K562 (cell line): ENCODE data around the gene CMTR2. TPM values are rescaled to one million over a fixed set of nuclear protein-coding genes. Genes with fewer than 3 reads are reported as not detected.

Experiments
- ATAC-seq: fragments of 200-7000 bp; cut with Tn5 transposase; 3 replicates; pipeline ENCODE4 v1.9.1; 2020; ENCODE audit warnings: moderate library complexity
- BruUV-seq: library from RNA; stranded (reverse); fragments of 400-500 nt; replicated peaks from 2 replicates; lab custom pipeline; 2021; lab: Mats Ljungman, UMichigan
- CTCF ChIA-PET: fragments of 300-600 bp; formaldehyde crosslinking; extraction: SDS; loops from one replicate; lab custom pipeline; 2021; ENCODE audit warnings: low intra/inter-chr PET ratio; lab: Yijun Ruan, JAX
- POLR2A ChIA-PET: fragments of 300-600, 350-650 bp; sonication (Branson Sonifier 250); formaldehyde crosslinking; extraction: SDS; loops from one replicate; lab custom pipeline; 2021; ENCODE audit warnings: antibody characterized with exemption, inconsistent platforms; lab: Yijun Ruan, JAX
- DNase-seq, 4 experiments: peaks; one replicate each; pipeline versions ENCODE4 v3.0.0 to v3.0.0-alpha.2; 2011 to 2018; ENCODE audit warnings: low spot score in 3 of 4, mixed read lengths in 3 of 4; ENCODE audit errors: extremely low read depth in 1 of 4
- FAIRE-seq: peaks from 2 replicates; lab custom pipeline; 2011; peaks lifted over from hg19 to GRCh38; lab: Jason Lieb, UNC
- H2AFZ ChIP-seq: 2 replicates; pipeline ENCODE4 v1.6.0; 2011; ENCODE audit warnings: low read depth, low read length, control low read depth, inconsistent platforms
- H3K27ac ChIP-seq: fragments of 200-600 bp; 3 replicates; pipeline ENCODE4 v1.8.0; 2011; ENCODE audit warnings: low read depth, mild to moderate bottlenecking, control low read depth, inconsistent platforms, low read length, moderate library complexity, mixed read lengths; ENCODE audit errors: extremely low read depth
- H3K27me3 ChIP-seq, 2 experiments: fragments of 300-600 bp in 1 of 2; 2 replicates in 1 of 2; 3 replicates in 1 of 2; pipeline versions ENCODE4 v1.6.0 to v1.8.0; 2011; ENCODE audit warnings: inconsistent platforms in 2 of 2, low read length in 2 of 2, mild to moderate bottlenecking in 1 of 2, mixed read lengths in 1 of 2, moderate library complexity in 1 of 2; ENCODE audit not compliant: control insufficient read depth in 2 of 2, insufficient read depth in 2 of 2
- H3K36me3 ChIP-seq: fragments of 300-600 bp; 3 replicates; pipeline ENCODE4 v1.8.0; 2011; ENCODE audit warnings: mild to moderate bottlenecking, low read length, inconsistent platforms; ENCODE audit not compliant: control insufficient read depth, insufficient read depth
- H3K4me1 ChIP-seq, 2 experiments: fragments of 200-600 bp in 1 of 2; replicated peaks in 1 of 2; 2 replicates in 1 of 2; 3 replicates in 1 of 2; pipeline versions ENCODE4 v1.5.1 to v1.8.0; 2011; ENCODE audit warnings: inconsistent platforms in 2 of 2, low read length in 2 of 2, mild to moderate bottlenecking in 1 of 2, mixed read lengths in 1 of 2, moderate library complexity in 1 of 2; ENCODE audit not compliant: control insufficient read depth in 2 of 2, insufficient read depth in 2 of 2
- H3K4me2 ChIP-seq: 2 replicates; pipeline ENCODE4 v1.6.1; 2011; ENCODE audit warnings: low read length, control low read depth, inconsistent platforms, mixed read lengths; ENCODE audit not compliant: insufficient read depth
- H3K4me3 ChIP-seq: fragments of 200-600 bp; sonication (generic), shearing (Covaris generic); 2 replicates; pipeline ENCODE4 v1.5.1; 2016; ENCODE audit warnings: control low read depth, inconsistent platforms
- H3K79me2 ChIP-seq: fragments of 200-600 bp; 3 replicates; pipeline ENCODE4 v1.8.0; 2011; ENCODE audit warnings: low read length, inconsistent platforms; ENCODE audit not compliant: control insufficient read depth, insufficient read depth
- H3K9ac ChIP-seq, 2 experiments: 2 replicates each; pipeline versions ENCODE4 v1.6.0 to v1.6.1; 2011; ENCODE audit warnings: low read depth in 2 of 2, low read length in 2 of 2, control low read depth in 1 of 2, inconsistent platforms in 1 of 2, mild to moderate bottlenecking in 1 of 2, mixed read lengths in 1 of 2; ENCODE audit not compliant: insufficient read depth in 1 of 2
- H3K9me1 ChIP-seq: one replicate; pipeline ENCODE4 v1.6.0; 2011; ENCODE audit warnings: inconsistent platforms, mild to moderate bottlenecking, low read length, moderate library complexity; ENCODE audit not compliant: control insufficient read depth, insufficient read depth
- H3K9me3 ChIP-seq: replicated peaks from 2 replicates; pipeline ENCODE4 v1.5.1; 2011; ENCODE audit warnings: low read depth, low read length, inconsistent platforms; ENCODE audit not compliant: control insufficient read depth, insufficient read depth
- H4K20me1 ChIP-seq: replicated peaks from 2 replicates; pipeline ENCODE4 v1.6.1; 2011; ENCODE audit warnings: low read length, inconsistent platforms, mixed read lengths; ENCODE audit not compliant: control insufficient read depth, insufficient read depth
- BHLHE40 ChIP-seq: IDR thresholded peaks from 2 replicates; pipeline ENCODE4 v1.6.1; 2011; ENCODE audit warnings: low read length, improper control_type of control experiment
- CREBBP ChIP-seq: IDR thresholded peaks from one replicate; pipeline ENCODE4 v1.6.1; 2012; ENCODE audit warnings: low read depth, mild to moderate bottlenecking, control low read depth, inconsistent platforms, low read length
- CTBP1 ChIP-seq: fragments of 450-650 bp; IDR thresholded peaks from 2 replicates; pipeline ENCODE4 v1.6.1; 2016; ENCODE audit warnings: borderline replicate concordance
- GABPB2 ChIP-seq: fragments of 250-450 bp; sonication (Bioruptor Pico); conservative IDR thresholded peaks from 2 replicates; pipeline ENCODE4 v1.5.1; 2021; ENCODE audit warnings: mild to moderate bottlenecking
- GTF2B ChIP-seq: IDR thresholded peaks from 2 replicates; pipeline ENCODE4 v1.6.1; 2011; ENCODE audit not compliant: insufficient read length; ENCODE audit errors: extremely low read depth
- HMG20A ChIP-seq: fragments of 450-650 bp; formaldehyde crosslinking; conservative IDR thresholded peaks from 2 replicates; pipeline ENCODE4 v1.4.0; 2020; ENCODE audit warnings: mild to moderate bottlenecking, mixed read lengths
- HNRNPUL1 ChIP-seq: fragments of 200-400 bp; formaldehyde crosslinking; IDR thresholded peaks from 2 replicates; pipeline ENCODE4 v1.6.1; 2017; ENCODE audit warnings: low read length
- KDM5B ChIP-seq: fragments of 200-600 bp; sonication (generic); IDR thresholded peaks from 2 replicates; pipeline ENCODE4 v1.6.1; 2012; ENCODE audit warnings: low read depth, mild to moderate bottlenecking, moderate library complexity, low read length, control low read depth, inconsistent platforms; ENCODE audit not compliant: insufficient replicate concordance
- NKRF ChIP-seq: fragments of 450-650 bp; IDR thresholded peaks from 2 replicates; pipeline ENCODE4 v1.6.1; 2016; ENCODE audit warnings: borderline replicate concordance
- OTX1 ChIP-seq: fragments of 450-650 bp; formaldehyde crosslinking; IDR thresholded peaks from 2 replicates; pipeline ENCODE4 v1.4.0; 2022; ENCODE audit warnings: mild to moderate bottlenecking
- PRMT5 ChIP-seq: sonication (generic); formaldehyde crosslinking; IDR thresholded peaks from 2 replicates; pipeline ENCODE4 v1.5.0; 2020; ENCODE audit warnings: missing genetic modification reagents
- PRPF4 ChIP-seq: fragments of 200-400 bp; formaldehyde crosslinking; IDR thresholded peaks from one replicate; pipeline ENCODE4 v1.6.1; 2017; ENCODE audit warnings: low read length, low read depth, mild to moderate bottlenecking; ENCODE audit not compliant: insufficient read depth, poor library complexity, severe bottlenecking
- RBFOX2 ChIP-seq: fragments of 200-400 bp; formaldehyde crosslinking; IDR thresholded peaks from 2 replicates; pipeline ENCODE4 v1.6.1; 2017; ENCODE audit warnings: low read depth, mild to moderate bottlenecking, low read length, moderate library complexity
- SAFB ChIP-seq: fragments of 200-400 bp; formaldehyde crosslinking; IDR thresholded peaks from 2 replicates; pipeline ENCODE4 v1.6.1; 2017; ENCODE audit warnings: low read depth, low read length, borderline replicate concordance
- TEAD1 ChIP-seq, 2 experiments: fragments of 450-650 bp in 1 of 2; sonication (generic) in 1 of 2; formaldehyde crosslinking; IDR thresholded peaks; 2 replicates each; pipeline versions ENCODE4 v1.4.0 to v1.8.0; 2020 to 2022; ENCODE audit warnings: mild to moderate bottlenecking in 2 of 2, missing genetic modification reagents in 1 of 2
- ZNF24 ChIP-seq: fragments of 450-650 bp; IDR thresholded peaks from 2 replicates; pipeline ENCODE4 v1.6.1; 2016
- ZNF668 ChIP-seq: fragments of 250-450 bp; sonication (Bioruptor Pico); IDR thresholded peaks from 2 replicates; pipeline ENCODE4 v1.8.0; 2022; ENCODE audit warnings: mild to moderate bottlenecking, inconsistent platforms
- ZNF766 ChIP-seq: fragments of 200-800 bp; sonication (Bioruptor generic); conservative IDR thresholded peaks from 2 replicates; pipeline ENCODE4 v1.6.1; 2016; ENCODE audit warnings: missing genetic modification characterization, missing compliant biosample characterization
- WGBS: fragments of 100-300 bp; shearing (Covaris generic); methylation state at CpG from one replicate; pipeline ENCODE4 v1.1.6; 2016; ENCODE audit warnings: low coverage, mixed read lengths; ENCODE audit not compliant: insufficient coverage; ENCODE audit errors: missing lambda C conversion rate; 5-methylcytosine and 5-hydroxymethylcytosine counted together
- in situ Hi-C: fragments of 300-500 bp; cut with MboI; formaldehyde crosslinking; loops from 4 replicates; pipeline ENCODE4 v1.15.0; 2018; ENCODE audit warnings: inconsistent platforms, mixed read lengths
- intact Hi-C: fragments of 100-400 bp; cut with micrococcal nuclease; formaldehyde crosslinking; loops from 2 replicates; pipeline ENCODE4 v1.14.2; 2022
- polyA plus RNA-seq, 8 experiments: library from polyadenylated mRNA; depleted of rRNA in 4 of 8; stranded (reverse) in 5 of 8; unstranded in 3 of 8; fragments of >200 nt; fragmentation: Nextera tagmentation in 2 of 8; fragmentation: Illumina TruSeq in 1 of 8; extraction: Ambion mirVana in 2 of 8; extraction: Trizol in 1 of 8; gene quantifications; 2 replicates each; pipeline versions ENCODE4 v1.2.1 to v1.2.3, GENCODE V29; 2011 to 2014; ENCODE audit warnings: inconsistent platforms in 1 of 8, missing spikeins in 1 of 8
- total RNA-seq, 7 experiments: library from RNA; depleted of rRNA in 6 of 7; stranded (reverse); fragments of >200 nt in 6 of 7; fragmentation: Illumina TruSeq in 2 of 7; extraction: Trizol in 2 of 7; gene quantifications; 2 replicates each; pipeline versions ENCODE4 v1.2.1 to v1.2.3, GENCODE V29; 2011 to 2021; ENCODE audit warnings: low replicate concordance in 1 of 7
- TF ChIP-seq, protein P1 (sequence below): fragments of 250-450 bp; sonication (Bioruptor Pico); IDR thresholded peaks from 2 replicates; pipeline ENCODE4 v1.4.0; 2020
- TF ChIP-seq, protein P2 (sequence below): fragments of 250-450 bp; sonication (Bioruptor Pico); IDR thresholded peaks from 2 replicates; pipeline ENCODE4 v1.8.0; 2022; ENCODE audit warnings: moderate library complexity, mild to moderate bottlenecking, inconsistent platforms

CMTR2 gene
- total and polyA plus RNA-seq, 9 of the 15 experiments (the other 6 are each of a cell fraction or from before 2014, with no cell fraction given), result 4.6 to 24.8 (median 12.7) TPM

- TF ChIP-seq NKRF (no peak), HNRNPUL1 (no peak), CTBP1 (no peak), GABPB2 (no peak), ZNF766 (CRISPR knock-in tag) (no peak), TEAD1 (CRISPR knock-in tag; IDR thresholded peaks at IDR 0.05) (no peak)
These were observed 46.6 kb downstream of the CMTR2 start (continued) for GRCh38 chr16:71242601-71243000.

- BruUV-seq, result no TSS peak
- DNase-seq, result no peak
- 0% methylated on average over 4 of the region's 4 CpGs for WGBS
- FAIRE-seq, result no peak
- H3K27me3 ChIP-seq, result peaks cover 0 to 2% of the 10 kb centered on the region in 2 experiments; a peak in 1 of 5 replicates
- H3K4me3 ChIP-seq, result no peak overlapping the region
- in situ Hi-C loops, result no loop called here
- ATAC-seq, result no peak
- H3K9me3 ChIP-seq, result no peaks in the 10 kb centered on the region
- H3K9ac ChIP-seq, result no peak overlapping the region
- ChIA-PET CTCF (no interaction called here), POLR2A (no interaction called here)
- no peaks in the 10 kb centered on the region for H3K79me2 ChIP-seq
- no peaks in the 10 kb centered on the region for H3K36me3 ChIP-seq
- intact Hi-C loops, result no loop called here
- no peaks in the 10 kb centered on the region for H3K9me1 ChIP-seq
- no peak overlapping the region for H3K4me2 ChIP-seq
- H4K20me1 ChIP-seq, result no peaks in the 10 kb centered on the region
- TF ChIP-seq RBFOX2 (no peak), PRPF4 (no peak), HMG20A (no peak), KDM5B (no peak), ZNF668 (CRISPR knock-in tag) (no peak), OTX1 (CRISPR knock-in tag) (no peak), BHLHE40 (no peak), CREBBP (no peak), SAFB (no peak), PRMT5 (no peak), GTF2B (no peak), ZNF24 (no peak)
- TF ChIP-seq, protein P1, sequence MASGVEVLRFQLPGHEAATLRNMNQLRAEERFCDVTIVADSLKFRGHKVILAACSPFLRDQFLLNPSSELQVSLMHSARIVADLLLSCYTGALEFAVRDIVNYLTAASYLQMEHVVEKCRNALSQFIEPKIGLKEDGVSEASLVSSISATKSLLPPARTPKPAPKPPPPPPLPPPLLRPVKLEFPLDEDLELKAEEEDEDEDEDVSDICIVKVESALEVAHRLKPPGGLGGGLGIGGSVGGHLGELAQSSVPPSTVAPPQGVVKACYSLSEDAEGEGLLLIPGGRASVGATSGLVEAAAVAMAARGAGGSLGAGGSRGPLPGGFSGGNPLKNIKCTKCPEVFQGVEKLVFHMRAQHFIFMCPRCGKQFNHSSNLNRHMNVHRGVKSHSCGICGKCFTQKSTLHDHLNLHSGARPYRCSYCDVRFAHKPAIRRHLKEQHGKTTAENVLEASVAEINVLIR (CRISPR knock-in tag), result no peak
- TF ChIP-seq, protein P2, sequence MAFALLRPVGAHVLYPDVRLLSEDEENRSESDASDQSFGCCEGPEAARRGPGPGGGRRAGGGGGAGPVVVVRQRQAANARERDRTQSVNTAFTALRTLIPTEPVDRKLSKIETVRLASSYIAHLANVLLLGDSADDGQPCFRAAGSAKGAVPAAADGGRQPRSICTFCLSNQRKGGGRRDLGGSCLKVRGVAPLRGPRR, result no peak
- H3K27ac ChIP-seq, result no peak overlapping the region
- no peaks in the 10 kb centered on the region for H3K4me1 ChIP-seq
- no peak overlapping the region for H2AFZ ChIP-seq
These were observed 47.2 kb downstream of the CMTR2 start for GRCh38 chr16:71242036-71242435.
